HAP-1 (cell line): ENCODE measurements around the gene SEMA6A.

Source experiments
- DNase-seq, 2 experiments: peaks; one replicate each; pipeline ENCODE4 v3.0.0-alpha.2; 2016 to 2020; ENCODE audit warnings: low spot score in 2 of 2
- H3K27me3 ChIP-seq: fragments of 250-450 bp; sonication (Bioruptor Pico); 2 replicates; pipeline ENCODE4 v1.5.1; 2020; ENCODE audit warnings: low read depth, mild to moderate bottlenecking, moderate library complexity
- H3K36me3 ChIP-seq: fragments of 250-450 bp; sonication (Bioruptor Pico); replicated peaks from 2 replicates; pipeline ENCODE4 v1.5.1; 2020; ENCODE audit warnings: mild to moderate bottlenecking
- H3K4me1 ChIP-seq: fragments of 250-450 bp; sonication (Bioruptor Pico); 2 replicates; pipeline ENCODE4 v1.5.1; 2020; ENCODE audit warnings: mild to moderate bottlenecking
- H3K4me3 ChIP-seq: fragments of 250-450 bp; sonication (Bioruptor Pico); 2 replicates; pipeline ENCODE4 v1.5.1; 2020; ENCODE audit warnings: mild to moderate bottlenecking, moderate library complexity
- H3K9me3 ChIP-seq: fragments of 250-450 bp; sonication (Bioruptor Pico); 2 replicates; pipeline ENCODE4 v1.5.1; 2020; ENCODE audit warnings: mild to moderate bottlenecking, moderate library complexity
- in situ Hi-C: fragments of 300-500 bp; cut with MboI; formaldehyde crosslinking; loops from 3 replicates; pipeline ENCODE4 v1.14.3; 2020; ENCODE audit warnings: low sequenced_read_pairs, inconsistent platforms, mixed read lengths

Gene SEMA6A, protein sequence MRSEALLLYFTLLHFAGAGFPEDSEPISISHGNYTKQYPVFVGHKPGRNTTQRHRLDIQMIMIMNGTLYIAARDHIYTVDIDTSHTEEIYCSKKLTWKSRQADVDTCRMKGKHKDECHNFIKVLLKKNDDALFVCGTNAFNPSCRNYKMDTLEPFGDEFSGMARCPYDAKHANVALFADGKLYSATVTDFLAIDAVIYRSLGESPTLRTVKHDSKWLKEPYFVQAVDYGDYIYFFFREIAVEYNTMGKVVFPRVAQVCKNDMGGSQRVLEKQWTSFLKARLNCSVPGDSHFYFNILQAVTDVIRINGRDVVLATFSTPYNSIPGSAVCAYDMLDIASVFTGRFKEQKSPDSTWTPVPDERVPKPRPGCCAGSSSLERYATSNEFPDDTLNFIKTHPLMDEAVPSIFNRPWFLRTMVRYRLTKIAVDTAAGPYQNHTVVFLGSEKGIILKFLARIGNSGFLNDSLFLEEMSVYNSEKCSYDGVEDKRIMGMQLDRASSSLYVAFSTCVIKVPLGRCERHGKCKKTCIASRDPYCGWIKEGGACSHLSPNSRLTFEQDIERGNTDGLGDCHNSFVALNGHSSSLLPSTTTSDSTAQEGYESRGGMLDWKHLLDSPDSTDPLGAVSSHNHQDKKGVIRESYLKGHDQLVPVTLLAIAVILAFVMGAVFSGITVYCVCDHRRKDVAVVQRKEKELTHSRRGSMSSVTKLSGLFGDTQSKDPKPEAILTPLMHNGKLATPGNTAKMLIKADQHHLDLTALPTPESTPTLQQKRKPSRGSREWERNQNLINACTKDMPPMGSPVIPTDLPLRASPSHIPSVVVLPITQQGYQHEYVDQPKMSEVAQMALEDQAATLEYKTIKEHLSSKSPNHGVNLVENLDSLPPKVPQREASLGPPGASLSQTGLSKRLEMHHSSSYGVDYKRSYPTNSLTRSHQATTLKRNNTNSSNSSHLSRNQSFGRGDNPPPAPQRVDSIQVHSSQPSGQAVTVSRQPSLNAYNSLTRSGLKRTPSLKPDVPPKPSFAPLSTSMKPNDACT

DNA sequence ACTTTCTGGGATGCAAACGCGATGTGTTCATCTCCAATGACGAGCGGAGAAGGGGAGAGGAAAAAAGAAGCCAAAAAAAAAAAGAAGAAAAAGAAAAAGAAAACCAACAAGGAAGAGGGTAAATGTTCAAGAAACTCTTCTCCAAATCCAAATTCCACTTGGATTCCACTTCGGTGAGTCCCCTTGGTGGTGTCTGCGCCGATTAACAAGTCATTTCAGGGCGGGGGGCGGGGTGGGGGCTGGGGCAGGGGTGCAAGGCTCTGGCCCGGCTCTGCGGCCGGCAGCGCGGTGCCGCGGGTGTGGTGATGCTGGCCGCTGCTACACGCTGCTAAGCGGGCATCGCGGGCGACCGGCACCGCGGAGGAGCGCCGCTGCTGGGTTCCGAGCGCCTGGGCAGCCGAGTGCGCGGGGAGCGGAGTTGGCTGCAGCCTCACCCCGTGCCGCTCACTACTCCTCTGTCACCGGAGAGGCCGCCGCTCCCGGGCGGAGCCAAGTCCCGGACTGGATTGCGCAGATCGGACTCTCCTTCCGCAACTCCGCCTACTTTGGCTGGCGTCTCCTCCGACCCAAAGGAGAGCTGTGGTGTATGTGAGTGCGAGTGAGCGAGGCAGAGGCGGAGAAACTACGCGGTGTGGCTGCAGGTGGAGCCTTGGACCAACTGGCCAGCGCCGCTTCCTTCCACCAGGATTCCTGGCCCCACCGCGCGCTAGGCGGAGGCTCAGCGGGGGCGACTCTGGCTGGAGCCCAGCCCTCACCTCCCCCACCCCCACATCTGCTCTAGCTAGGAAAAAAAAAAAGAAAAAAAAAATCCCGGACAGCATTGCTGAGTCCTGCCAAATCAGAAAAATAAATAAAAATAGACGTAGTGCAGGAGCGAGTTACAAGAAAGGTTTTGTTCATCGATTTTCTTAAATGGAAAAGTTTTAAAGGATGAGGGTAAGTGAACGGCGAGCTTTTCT, at the start of gene SEMA6A:
Gene SEMA6A, minus strand, starts transcription at position 457 of the 959 bp plus-strand sequence. CDS start 69,879 bp downstream, outside the sequence.
- peak; percentile 88 to 98 for DNase-seq
- no peaks in the 10 kb centered on the region for H3K27me3 ChIP-seq

DNA sequence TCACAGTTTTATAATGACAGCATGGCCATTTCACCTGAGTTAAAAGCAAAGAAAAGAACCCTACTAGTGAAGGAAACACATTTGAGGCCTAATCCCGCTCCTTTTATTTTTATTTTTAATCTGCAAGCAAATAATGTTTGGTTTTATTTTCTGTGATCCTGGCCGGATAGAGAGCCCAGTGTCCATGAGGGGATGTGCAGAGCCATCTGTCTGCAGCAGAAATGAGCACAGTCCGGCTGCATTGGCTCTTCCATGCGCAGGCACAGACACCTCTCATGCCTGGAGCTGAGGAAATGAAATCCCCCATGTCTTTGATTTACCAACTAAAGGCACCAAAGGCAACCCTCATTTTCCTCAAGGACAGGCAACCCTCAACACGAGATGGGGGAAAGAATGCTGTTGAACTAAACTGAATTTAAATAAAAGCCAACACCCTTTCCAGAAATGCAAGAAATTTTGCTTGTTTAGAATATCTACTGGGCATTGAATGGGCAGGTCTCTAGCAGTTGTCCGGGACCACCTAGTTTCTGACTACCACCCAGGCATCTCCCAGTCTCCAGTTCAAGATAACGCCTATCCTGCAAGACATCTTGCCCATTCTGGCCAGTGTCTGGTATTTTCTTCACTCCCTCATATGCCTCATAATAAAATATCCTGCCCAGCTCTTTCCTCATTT, 47.9 kb upstream of the SEMA6A start:
- in situ Hi-C loops, result no loop called here
- no peak for DNase-seq
- no peaks in the 10 kb centered on the region; the same call in 1 of the 2 replicates for H3K9me3 ChIP-seq

More for the DNA sequence above, at the start of gene SEMA6A:
- in situ Hi-C loops, result loop anchor here (10.0 kb wide), 1 partner anchor 370 kb away; no protein-coding TSS in a partner anchor
- Histone ChIP-seq H3K9me3 (no peaks in the 10 kb centered on the region), H3K4me1 (peaks cover 19% of the 10 kb centered on the region), H3K36me3 (no peaks in the 10 kb centered on the region; the same call in 1 of the 2 replicates), H3K4me3 (peak within 1 kb of the TSS; percentile 79)

DNA sequence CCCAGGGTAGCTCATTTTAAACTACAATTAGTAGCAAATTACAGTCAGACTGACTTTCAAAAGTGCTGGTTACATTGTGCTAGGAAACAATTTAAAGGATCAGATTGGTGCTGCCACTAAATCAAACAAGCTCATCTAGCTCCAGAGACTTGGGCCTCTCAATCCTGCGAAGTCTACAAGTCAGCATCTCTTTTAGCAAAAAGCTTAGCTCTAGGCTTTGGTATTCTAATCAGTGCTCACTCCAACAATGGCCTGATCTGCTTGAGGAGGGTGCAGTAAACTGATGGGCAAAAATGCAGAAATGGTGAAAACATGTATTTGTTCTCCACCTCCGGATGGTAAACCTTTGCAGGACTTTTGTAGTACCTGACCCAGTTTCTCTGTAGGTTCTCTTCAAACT, 47.0 kb upstream of the SEMA6A start:
- no peaks in the 10 kb centered on the region for H3K27me3 ChIP-seq
- H3K4me3 ChIP-seq, result no peak overlapping the region
- H3K9me3 ChIP-seq, result no peaks in the 10 kb centered on the region; the same call in 1 of the 2 replicates
- peak in 1 of 2 experiments; percentile 10 for DNase-seq
- in situ Hi-C loops, result no loop called here
- no peaks in the 10 kb centered on the region for H3K36me3 ChIP-seq
- peaks cover 11% of the 10 kb centered on the region for H3K4me1 ChIP-seq

More for the DNA sequence above, 47.9 kb upstream of the SEMA6A start:
- H3K4me1 ChIP-seq, result peaks cover 5% of the 10 kb centered on the region
- H3K27me3 ChIP-seq, result no peaks in the 10 kb centered on the region
- H3K4me3 ChIP-seq, result no peak overlapping the region
- no peaks in the 10 kb centered on the region for H3K36me3 ChIP-seq

DNA sequence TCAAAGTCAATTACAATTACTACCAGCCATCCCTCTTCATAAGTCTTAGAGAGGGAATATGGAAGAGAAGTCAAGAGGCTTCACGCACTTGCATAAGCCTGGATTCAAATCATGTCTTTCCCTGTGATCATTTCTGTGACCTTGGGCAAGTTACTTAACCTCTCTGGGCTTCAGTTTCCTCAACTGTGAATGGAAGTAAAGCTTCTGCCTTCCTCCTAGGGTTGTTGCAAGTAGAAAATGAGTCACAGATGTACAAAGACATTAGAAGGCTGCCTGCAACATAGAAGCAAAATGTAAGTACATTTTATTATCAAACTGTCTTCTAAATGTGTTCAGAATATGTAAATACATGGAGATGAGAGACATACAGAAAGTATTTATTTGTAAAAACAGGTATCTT, 42.3 kb upstream of the SEMA6A start:
- H3K4me1 ChIP-seq, result peaks cover 10% of the 10 kb centered on the region
- DNase-seq, result no peak
- H3K36me3 ChIP-seq, result no peaks in the 10 kb centered on the region
- no peaks in the 10 kb centered on the region for H3K27me3 ChIP-seq
- in situ Hi-C loops, result no loop called here
- H3K4me3 ChIP-seq, result no peak overlapping the region
- H3K9me3 ChIP-seq, result no peaks in the 10 kb centered on the region

DNA sequence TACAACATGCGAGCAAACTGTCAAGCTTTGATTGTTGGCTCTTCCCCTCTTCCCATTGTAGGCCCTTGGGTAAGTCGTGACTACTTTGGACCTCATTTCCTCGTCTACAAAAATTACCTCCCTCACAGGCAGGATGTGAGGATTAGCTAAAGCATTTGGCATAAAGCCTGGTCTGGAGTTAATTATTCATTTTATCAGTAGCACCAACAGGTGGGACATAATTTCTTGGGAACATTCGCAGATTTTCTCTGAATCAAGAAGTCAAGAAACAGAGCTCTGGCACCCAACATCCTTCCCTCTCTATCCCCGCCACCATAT, 39.9 kb upstream of the SEMA6A start:
- H3K4me3 ChIP-seq, result no peak overlapping the region
- H3K4me1 ChIP-seq, result peaks cover 21% of the 10 kb centered on the region
- H3K9me3 ChIP-seq, result no peaks in the 10 kb centered on the region
- in situ Hi-C loops, result no loop called here
- no peaks in the 10 kb centered on the region for H3K27me3 ChIP-seq
- no peak for DNase-seq
- H3K36me3 ChIP-seq, result no peaks in the 10 kb centered on the region

DNA sequence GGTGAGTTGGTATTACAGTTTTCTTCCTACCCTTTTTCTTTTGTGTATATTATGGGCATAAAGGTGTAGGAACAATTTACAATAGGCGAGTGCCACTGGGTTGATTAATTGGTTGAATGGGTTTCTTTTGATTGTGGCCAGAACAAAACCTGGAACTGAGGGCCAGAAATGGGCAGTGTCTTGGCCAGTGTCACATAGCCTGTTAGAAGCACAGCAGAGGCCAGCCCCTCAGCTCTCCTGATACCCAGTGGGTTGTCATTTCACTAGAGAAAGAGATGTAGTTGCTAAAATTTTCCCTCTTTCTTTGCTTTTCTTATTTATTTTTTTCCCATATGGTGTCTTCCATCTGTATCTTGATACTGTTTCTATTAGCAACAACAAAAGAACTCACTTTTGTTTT, 38.8 kb upstream of the SEMA6A start:
- Histone ChIP-seq H3K4me1 (peaks cover 21% of the 10 kb centered on the region), H3K27me3 (no peaks in the 10 kb centered on the region), H3K9me3 (no peaks in the 10 kb centered on the region), H3K36me3 (no peaks in the 10 kb centered on the region), H3K4me3 (no peak overlapping the region)
- no peak for DNase-seq
- in situ Hi-C loops, result no loop called here

DNA sequence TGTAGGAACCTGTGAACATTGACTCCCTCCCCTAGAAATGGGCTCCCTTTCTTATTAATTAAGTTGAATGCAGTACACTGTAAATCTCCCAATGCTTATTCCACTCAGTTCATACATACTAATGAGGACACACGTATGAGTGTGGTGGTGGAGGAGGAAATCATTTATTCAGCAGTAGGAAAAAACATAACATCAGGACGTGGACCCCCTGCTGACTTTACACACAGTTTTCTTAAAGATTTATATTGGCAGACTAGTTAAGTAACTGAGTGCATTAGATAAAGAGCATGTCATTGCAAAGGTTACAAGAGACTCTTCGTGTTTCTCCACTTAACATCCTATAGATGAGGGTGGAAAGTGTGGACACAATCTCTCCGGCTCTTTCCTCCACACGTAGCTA, 37.8 kb upstream of the SEMA6A start:
- Histone ChIP-seq H3K4me3 (no peak overlapping the region), H3K4me1 (peaks cover 19% of the 10 kb centered on the region), H3K27me3 (no peaks in the 10 kb centered on the region), H3K9me3 (no peaks in the 10 kb centered on the region), H3K36me3 (no peaks in the 10 kb centered on the region)
- in situ Hi-C loops, result no loop called here
- no peak for DNase-seq

DNA sequence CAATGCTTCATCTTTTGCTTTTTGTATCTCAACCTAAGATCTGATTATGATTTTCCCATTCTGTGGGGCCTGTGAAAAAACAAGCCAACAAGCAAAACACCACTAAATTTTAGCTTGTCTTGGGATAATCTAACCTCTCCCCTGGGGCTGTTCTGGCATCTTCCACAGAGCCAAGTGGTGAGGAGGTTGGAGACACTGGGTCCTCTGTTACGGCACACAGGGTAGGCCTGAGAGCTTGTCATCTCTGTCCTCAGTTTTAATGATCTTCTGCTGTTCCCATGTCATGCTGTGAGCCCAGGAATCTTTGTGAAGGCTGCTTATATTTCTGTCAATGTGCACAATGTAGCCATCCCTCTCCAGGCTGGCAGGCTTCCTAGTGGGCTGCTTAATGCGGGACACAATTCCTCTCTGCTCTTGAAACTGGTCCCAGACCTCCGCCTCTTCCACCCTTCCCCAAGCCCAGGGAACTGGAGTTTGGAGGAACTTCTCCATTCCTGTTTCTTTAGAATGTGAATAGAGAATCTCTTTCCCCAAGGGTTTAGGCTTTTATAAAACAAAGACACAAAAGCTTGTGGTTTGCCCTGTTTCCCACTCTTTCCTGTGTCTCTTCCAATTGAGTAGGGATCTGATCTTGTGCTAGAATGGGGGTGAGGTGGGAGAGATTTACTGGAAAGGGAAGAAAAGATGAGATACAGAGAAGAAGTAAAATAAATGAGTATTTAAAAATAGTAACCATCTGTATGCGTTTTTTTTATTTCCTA, 30.9 kb upstream of the SEMA6A start:
- Histone ChIP-seq H3K9me3 (no peaks in the 10 kb centered on the region), H3K4me3 (no peak overlapping the region), H3K4me1 (peaks cover 13% of the 10 kb centered on the region), H3K36me3 (no peaks in the 10 kb centered on the region), H3K27me3 (no peaks in the 10 kb centered on the region)
- in situ Hi-C loops, result no loop called here
- peak; percentile 65 to 82 for DNase-seq

DNA sequence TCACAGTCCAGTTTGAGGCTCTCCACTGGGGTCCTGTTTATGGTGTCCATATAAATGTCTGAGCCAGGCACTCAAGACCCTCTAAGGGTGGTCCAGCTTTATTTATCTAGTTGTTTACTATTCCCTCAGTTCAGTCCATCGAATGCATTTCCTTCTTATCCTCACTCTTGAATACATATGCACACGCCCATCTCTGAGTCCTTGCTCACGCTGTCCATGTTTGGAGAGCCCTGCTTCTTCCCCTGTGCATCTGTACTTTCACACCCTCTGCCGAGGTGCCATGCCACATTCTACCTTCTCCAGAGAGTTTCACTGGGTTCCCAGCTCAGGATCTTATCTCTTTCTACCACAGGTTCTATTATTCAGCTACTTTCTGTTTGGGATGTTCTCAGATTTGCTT, 30.2 kb upstream of the SEMA6A start:
- in situ Hi-C loops, result no loop called here
- Histone ChIP-seq H3K27me3 (no peaks in the 10 kb centered on the region), H3K9me3 (no peaks in the 10 kb centered on the region), H3K36me3 (no peaks in the 10 kb centered on the region), H3K4me1 (peaks cover 13% of the 10 kb centered on the region), H3K4me3 (no peak overlapping the region)
- DNase-seq, result no peak

DNA sequence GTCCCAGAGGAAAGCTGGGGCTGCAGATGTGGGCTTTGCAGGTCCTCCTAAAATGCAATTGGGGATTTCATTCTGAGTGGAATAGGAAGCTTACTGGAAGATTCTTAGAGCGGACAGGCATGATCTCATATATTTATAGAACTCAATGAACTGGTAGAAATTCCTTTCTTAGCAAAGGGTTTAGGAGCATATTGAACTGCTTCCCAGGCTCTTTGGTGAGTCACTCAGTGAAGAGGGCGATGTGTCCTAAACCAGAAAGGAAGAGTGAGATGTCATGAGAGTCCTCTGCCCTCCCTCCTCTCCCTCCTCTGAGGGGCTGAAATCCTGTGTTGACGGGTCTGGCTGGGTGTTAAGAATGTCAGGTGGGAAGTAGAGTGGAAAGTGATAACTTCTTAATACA, 26.3 kb upstream of the SEMA6A start:
- no peaks in the 10 kb centered on the region for H3K27me3 ChIP-seq
- no peaks in the 10 kb centered on the region for H3K36me3 ChIP-seq
- in situ Hi-C loops, result no loop called here
- H3K9me3 ChIP-seq, result no peaks in the 10 kb centered on the region
- DNase-seq, result no peak
- H3K4me3 ChIP-seq, result no peak overlapping the region
- peaks cover 10% of the 10 kb centered on the region for H3K4me1 ChIP-seq

DNA sequence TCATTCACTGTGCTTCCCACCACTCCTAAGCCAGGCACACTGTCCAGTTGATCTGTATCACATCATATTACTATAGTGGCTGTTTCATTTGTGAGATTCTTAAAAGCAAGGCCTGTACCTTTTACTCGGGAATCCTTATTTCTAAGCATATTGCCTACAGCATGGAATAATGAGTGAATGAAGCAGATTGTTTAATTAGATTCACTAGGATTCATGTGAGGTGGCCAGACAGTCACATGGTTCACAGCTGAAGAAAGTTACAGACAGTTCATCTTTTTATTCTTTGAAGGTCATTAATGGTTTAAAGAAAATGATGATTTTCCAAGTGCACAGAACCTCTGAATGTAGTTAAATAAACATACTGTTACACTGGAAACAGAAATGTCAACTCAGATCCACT, 24.3 kb upstream of the SEMA6A start:
- in situ Hi-C loops, result no loop called here
- Histone ChIP-seq H3K9me3 (no peaks in the 10 kb centered on the region), H3K27me3 (no peaks in the 10 kb centered on the region), H3K4me1 (no peaks in the 10 kb centered on the region; the same call in 1 of the 2 replicates), H3K36me3 (no peaks in the 10 kb centered on the region), H3K4me3 (no peak overlapping the region)
- DNase-seq, result no peak

DNA sequence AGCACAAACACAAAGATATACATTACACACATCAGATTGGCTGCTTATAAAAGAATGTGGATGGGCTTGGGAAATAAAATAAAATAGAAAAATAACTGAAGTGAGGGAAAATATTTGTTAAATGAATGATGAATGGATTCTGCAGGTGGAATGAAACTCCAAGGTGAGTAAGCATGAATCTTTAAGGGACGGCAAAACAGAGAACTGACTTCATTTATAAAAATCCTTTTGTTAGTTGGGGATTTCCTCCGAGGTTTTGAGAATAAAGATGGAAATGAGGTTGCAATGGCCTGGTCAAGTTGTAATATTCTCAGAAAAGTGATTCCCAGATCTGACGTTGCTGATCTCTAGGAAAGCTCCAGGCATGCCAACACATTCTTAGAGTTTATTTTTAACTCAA, 20.9 kb upstream of the SEMA6A start:
- in situ Hi-C loops, result no loop called here
- H3K4me3 ChIP-seq, result no peak overlapping the region
- H3K36me3 ChIP-seq, result no peaks in the 10 kb centered on the region
- no peaks in the 10 kb centered on the region for H3K4me1 ChIP-seq
- H3K9me3 ChIP-seq, result no peaks in the 10 kb centered on the region
- DNase-seq, result no peak
- no peaks in the 10 kb centered on the region for H3K27me3 ChIP-seq
